COR-L47 (cell line): ENCODE results near the gene DNAJB1.

Experiments
- DNase-seq: peaks from one replicate; lab custom pipeline; 2025; lab: John Stamatoyannopoulos, UW

The DNAJB1 gene

GRCh38 chr19:14473073-14473977 is 44.9 kb downstream of the DNAJB1 start:
- no peak for DNase-seq

- DNase-seq, result peak; percentile 76
These were observed 45.8 kb downstream of the DNAJB1 start for GRCh38 chr19:14472202-14472938.

DNA sequence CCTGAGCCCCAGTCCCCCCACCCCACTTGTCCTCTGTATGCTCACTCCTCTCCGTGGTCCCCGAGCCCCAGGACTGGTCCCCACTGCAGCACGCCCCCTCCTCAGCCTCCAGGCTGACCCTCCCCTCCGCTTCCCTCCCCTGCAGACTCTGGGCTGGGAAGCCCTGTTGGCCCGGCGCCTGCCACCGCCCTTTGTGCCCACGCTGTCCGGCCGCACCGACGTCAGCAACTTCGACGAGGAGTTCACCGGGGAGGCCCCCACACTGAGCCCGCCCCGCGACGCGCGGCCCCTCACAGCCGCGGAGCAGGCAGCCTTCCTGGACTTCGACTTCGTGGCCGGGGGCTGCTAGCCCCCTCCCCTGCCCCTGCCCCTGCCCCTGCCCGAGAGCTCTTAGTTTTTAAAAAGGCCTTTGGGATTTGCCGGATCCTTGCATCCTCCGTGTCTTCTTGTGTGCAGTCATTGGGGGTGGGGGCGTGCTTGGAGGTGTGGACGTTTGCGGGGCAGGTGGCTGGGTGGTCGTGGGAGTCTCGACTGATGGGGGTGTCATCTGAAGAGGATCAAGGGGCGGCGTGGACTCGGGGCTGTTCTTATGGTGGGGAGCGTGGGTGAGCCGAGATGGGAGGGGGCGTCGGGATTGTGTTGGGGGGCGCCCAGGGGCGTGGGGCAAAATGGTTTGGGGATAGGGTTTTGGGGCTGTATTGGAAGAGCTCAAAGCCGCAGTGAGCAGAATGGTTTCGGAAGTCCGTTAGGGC is 46.6 kb downstream of the DNAJB1 start:
- DNase-seq, result no peak

GRCh38 chr19:14470031-14470876 is 47.9 kb downstream of the DNAJB1 start:
- DNase-seq, result no peak

GRCh38 chr19:14467816-14468215 is 50.4 kb downstream of the DNAJB1 start:
- DNase-seq, result no peak

DNA sequence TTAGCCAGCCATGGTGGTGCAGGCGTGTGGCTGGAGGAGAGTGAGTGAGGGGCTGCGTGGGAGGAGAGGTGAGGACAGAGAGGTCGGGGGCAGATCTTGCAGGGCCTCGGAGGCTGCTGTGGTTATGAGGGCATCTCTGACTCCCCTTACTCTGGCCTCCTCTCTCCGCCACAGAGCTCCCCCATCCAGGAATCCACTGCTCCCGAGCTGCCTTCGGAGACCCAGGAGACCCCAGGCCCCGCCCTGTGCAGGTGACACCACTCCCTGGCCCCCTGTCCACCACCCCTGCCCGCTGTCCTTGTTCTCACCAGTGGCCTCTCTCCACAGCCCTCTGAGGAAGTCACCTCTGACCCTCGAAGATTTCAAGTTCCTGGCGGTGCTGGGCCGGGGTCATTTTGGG is 50.8 kb downstream of the DNAJB1 start:
- DNase-seq, result no peak
